Stimulated activated naive CD8-positive, alpha-beta T cell treated with anti-CD3 and anti-CD28 coated beads, Interleukin-15, Interleukin-2, amounts not matched to agents 100 U/mL and 50 U/mL, for 24 hours (primary cell): ENCODE results near the gene SMTN.
"Not testable (repeated sequence)": the region's sequence is repeated elsewhere in the genome, so short reads cannot be mapped to it uniquely, and the experiment has no call there.

Experiments
- ATAC-seq: fragments of 150-1000 bp; cut with Tn5 transposase; one replicate; pipeline ENCODE4 v1.10.0; 2021
- DNase-seq: peaks from one replicate; pipeline ENCODE4 v3.0.0; 2021

Gene SMTN

GRCh38 chr22:31090217-31091085 is 9.3 kb downstream of the SMTN start:
- ATAC-seq, result no peak
- DNase-seq, result no peak

- ATAC-seq (no peak), DNase-seq (no peak)
These were observed 10.2 kb downstream of the SMTN start for GRCh38 chr22:31091106-31091975.

GRCh38 chr22:31092161-31092560 is 11.0 kb downstream of the SMTN start:
- DNase-seq, result no peak
- no peak for ATAC-seq

GRCh38 chr22:31093086-31093850 is 12.2 kb downstream of the SMTN start:
- no peak for DNase-seq

GRCh38 chr22:31094021-31094551 is 13.0 kb downstream of the SMTN start:
- DNase-seq (no peak), ATAC-seq (no peak)

More at GRCh38 chr22:31093086-31093850, 12.2 kb downstream of the SMTN start:
- peak; percentile 5 for ATAC-seq

- ATAC-seq, result no peak
- DNase-seq, result no peak
These were observed 13.6 kb downstream of the SMTN start for GRCh38 chr22:31094741-31095140.

GRCh38 chr22:31095637-31096249 is 14.6 kb downstream of the SMTN start:
- no peak for ATAC-seq
- DNase-seq, result no peak

- DNase-seq (no peak), ATAC-seq (no peak)
These were observed 15.7 kb downstream of the SMTN start for GRCh38 chr22:31096657-31097279.

- not testable (repeated sequence) for ATAC-seq, DNase-seq
These were observed 16.4 kb downstream of the SMTN start for GRCh38 chr22:31097539-31097938.

- no peak for DNase-seq
- no peak for ATAC-seq
These were observed 17.0 kb downstream of the SMTN start for GRCh38 chr22:31097941-31098631.

GRCh38 chr22:31098632-31099110 is 17.6 kb downstream of the SMTN start:
- DNase-seq, result no peak

GRCh38 chr22:31099386-31099785 is 18.3 kb downstream of the SMTN start:
- DNase-seq (no peak), ATAC-seq (no peak)

More at GRCh38 chr22:31098632-31099110, 17.6 kb downstream of the SMTN start:
- ATAC-seq, result no peak

- ATAC-seq, result no peak
- DNase-seq, result no peak
These were observed 19.0 kb downstream of the SMTN start for GRCh38 chr22:31099841-31100761.

GRCh38 chr22:31100762-31101525 is 19.8 kb downstream of the SMTN start:
- ATAC-seq (no peak), DNase-seq (no peak)

- no peak for DNase-seq
- ATAC-seq, result no peak
These were observed 21.4 kb downstream of the SMTN start for GRCh38 chr22:31102441-31103081.

GRCh38 chr22:31103111-31103510 is 22.0 kb downstream of the SMTN start:
- ATAC-seq (no peak), DNase-seq (no peak)

GRCh38 chr22:31103899-31104694 is 23.0 kb downstream of the SMTN start:
- ATAC-seq (no peak), DNase-seq (no peak)
